NT2/D1 (cell line): ENCODE data around the gene GLP2R.

Experiments used
- DNase-seq: peaks from one replicate; pipeline ENCODE4 v3.0.0-alpha.2; 2011; ENCODE audit warnings: low read depth, low spot score
- H3K27me3 ChIP-seq: 2 replicates; pipeline ENCODE4 v1.6.0; 2011; ENCODE audit warnings: mild to moderate bottlenecking; ENCODE audit not compliant: insufficient read length, insufficient read depth
- H3K36me3 ChIP-seq: 2 replicates; pipeline ENCODE4 v1.6.1; 2011; ENCODE audit warnings: mild to moderate bottlenecking, low read length, mixed read lengths; ENCODE audit not compliant: insufficient read depth, insufficient read length
- H3K4me1 ChIP-seq: 2 replicates; pipeline ENCODE4 v1.5.1; 2011; ENCODE audit not compliant: insufficient read depth, insufficient read length
- H3K4me3 ChIP-seq: 2 replicates; pipeline ENCODE4 v1.5.1; 2011; ENCODE audit warnings: low read depth; ENCODE audit not compliant: insufficient read length
- H3K9ac ChIP-seq: 2 replicates; pipeline ENCODE4 v1.6.0; 2011; ENCODE audit warnings: low read depth; ENCODE audit not compliant: insufficient read length
- H3K9me3 ChIP-seq: 2 replicates; pipeline ENCODE4 v1.5.1; 2011; ENCODE audit warnings: mild to moderate bottlenecking, low read length; ENCODE audit not compliant: insufficient read depth
- SUZ12 ChIP-seq: IDR thresholded peaks from 2 replicates; pipeline ENCODE4 v1.6.1; 2011; ENCODE audit not compliant: insufficient read length, insufficient read depth; ENCODE audit errors: extremely low read depth
- YY1 ChIP-seq: IDR thresholded peaks from 2 replicates; pipeline ENCODE4 v1.6.1; 2011; ENCODE audit not compliant: insufficient read length, insufficient read depth
- ZNF274 ChIP-seq: IDR thresholded peaks from 2 replicates; pipeline ENCODE4 v1.6.1; 2011; ENCODE audit warnings: mild to moderate bottlenecking, low read depth, low read length

Gene GLP2R

GRCh38 chr17:9907883-9908648, 82.3 kb downstream of the GLP2R start:
- Histone ChIP-seq H3K4me1 (peaks cover 7% of the 10 kb centered on the region), H3K9ac (no peak overlapping the region), H3K36me3 (peaks cover under 1% of the 10 kb centered on the region), H3K27me3 (no peaks in the 10 kb centered on the region), H3K9me3 (no peaks in the 10 kb centered on the region), H3K4me3 (no peak overlapping the region)
- TF ChIP-seq YY1 (no peak), SUZ12 (no peak), ZNF274 (no peak)
- DNase-seq = peak; percentile 18

DNA sequence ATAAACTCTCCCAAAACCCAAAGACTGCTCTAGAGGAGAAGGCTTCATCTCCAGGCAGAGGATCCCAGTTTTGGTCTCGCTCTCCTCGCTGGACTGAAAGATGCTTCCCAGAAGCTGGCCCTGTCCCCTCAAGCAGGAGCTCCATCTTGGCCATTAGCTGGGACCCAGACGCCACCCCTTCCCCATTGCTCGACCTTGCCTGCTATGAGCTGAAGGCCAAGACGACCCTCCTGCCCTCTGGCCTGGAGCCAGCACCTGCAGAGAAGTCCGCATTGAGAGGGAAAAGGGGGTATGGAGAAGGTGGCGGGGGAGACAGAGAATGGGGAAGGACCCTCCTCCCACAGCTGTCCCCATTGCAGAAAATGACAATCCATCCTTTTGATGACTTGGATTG, 82.9 kb downstream of the GLP2R start:
- peaks cover 2% of the 10 kb centered on the region for H3K36me3 ChIP-seq
- H3K27me3 ChIP-seq = no peaks in the 10 kb centered on the region
- no peak overlapping the region for H3K4me3 ChIP-seq
- no peak for TF ChIP-seq SUZ12
- TF ChIP-seq ZNF274 = no peak
- no peak for TF ChIP-seq YY1
- H3K9me3 ChIP-seq = no peaks in the 10 kb centered on the region
- peaks cover 7% of the 10 kb centered on the region for H3K4me1 ChIP-seq
- no peak overlapping the region for H3K9ac ChIP-seq
- no peak for DNase-seq

DNA sequence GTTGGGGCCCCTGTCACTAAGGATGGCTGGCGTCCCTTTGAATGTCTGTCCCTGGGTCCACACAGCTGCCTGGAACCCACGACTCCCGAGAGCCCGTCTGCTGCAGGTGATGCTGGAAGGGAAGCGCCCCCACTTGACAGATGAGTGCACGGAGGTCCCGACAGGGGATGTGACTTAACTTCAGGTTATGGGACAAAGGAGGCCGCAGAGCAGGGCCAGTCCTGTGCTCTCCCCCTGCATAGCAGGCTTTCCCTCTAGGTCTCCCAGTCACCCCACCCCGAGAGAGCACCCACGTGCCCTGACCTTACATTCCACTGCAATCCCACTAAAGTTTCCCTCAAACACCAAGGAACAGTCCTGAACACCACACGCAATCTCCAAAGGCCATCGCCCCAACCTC, 85.4 kb downstream of the GLP2R start:
- Histone ChIP-seq H3K36me3 (peaks cover 14% of the 10 kb centered on the region), H3K27me3 (no peaks in the 10 kb centered on the region), H3K4me1 (peaks cover 7% of the 10 kb centered on the region), H3K9ac (no peak overlapping the region), H3K4me3 (no peak overlapping the region), H3K9me3 (no peaks in the 10 kb centered on the region)
- TF ChIP-seq ZNF274 (no peak), SUZ12 (no peak), YY1 (no peak)
- DNase-seq = no peak

GRCh38 chr17:9912121-9913099, 86.7 kb downstream of the GLP2R start:
- Histone ChIP-seq H3K4me3 (no peak overlapping the region), H3K4me1 (peaks cover 7% of the 10 kb centered on the region), H3K27me3 (no peaks in the 10 kb centered on the region), H3K36me3 (peaks cover 26% of the 10 kb centered on the region), H3K9ac (no peak overlapping the region), H3K9me3 (no peaks in the 10 kb centered on the region)
- TF ChIP-seq SUZ12 (no peak), ZNF274 (no peak), YY1 (no peak)
- DNase-seq = no peak

DNA sequence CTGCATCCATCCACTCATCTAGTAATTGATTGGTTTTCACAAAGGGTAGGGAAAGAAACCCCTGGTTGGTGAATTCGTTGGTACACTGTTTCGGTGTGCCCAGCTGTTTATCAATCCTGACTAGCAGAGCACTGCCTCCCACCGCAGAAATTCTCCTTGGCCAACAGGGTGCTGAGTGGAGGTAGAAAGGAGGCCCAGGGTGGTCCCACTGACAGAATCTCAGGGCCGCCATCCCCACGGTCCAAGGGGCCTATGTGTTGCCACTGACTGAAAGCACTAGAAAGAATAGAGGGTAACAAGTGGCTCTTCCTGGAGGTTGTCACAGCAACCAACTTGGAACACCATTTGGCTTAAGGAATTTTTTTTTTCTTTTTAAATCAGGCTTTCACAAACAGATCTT, 87.8 kb downstream of the GLP2R start:
- TF ChIP-seq SUZ12 (no peak), ZNF274 (no peak), YY1 (no peak)
- Histone ChIP-seq H3K4me3 (no peak overlapping the region), H3K4me1 (peaks cover 6% of the 10 kb centered on the region), H3K9me3 (no peaks in the 10 kb centered on the region), H3K9ac (no peak overlapping the region), H3K27me3 (no peaks in the 10 kb centered on the region), H3K36me3 (peaks cover 29% of the 10 kb centered on the region)
- DNase-seq = no peak

DNA sequence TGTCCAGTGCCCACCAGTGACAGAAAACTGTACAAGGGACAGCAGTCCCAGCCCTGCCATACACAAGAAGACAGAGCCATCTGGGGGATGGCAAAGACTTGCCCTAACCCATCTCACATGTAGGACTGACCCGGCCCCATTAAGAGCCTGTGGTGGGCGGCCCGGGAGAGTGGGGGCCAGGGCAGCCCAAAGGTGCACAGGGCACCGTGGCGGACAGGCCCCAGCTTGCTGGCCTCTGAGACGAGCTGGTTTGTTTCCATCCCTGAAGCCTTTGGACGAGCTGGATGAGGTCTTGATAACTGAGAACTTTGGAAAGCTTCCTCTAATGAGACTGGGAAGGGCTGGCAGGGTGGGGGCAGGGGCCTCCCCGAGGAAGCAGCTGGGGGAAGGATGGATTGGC, 90.4 kb downstream of the GLP2R start:
- Histone ChIP-seq H3K27me3 (no peaks in the 10 kb centered on the region), H3K36me3 (peaks cover 41% of the 10 kb centered on the region), H3K9me3 (no peaks in the 10 kb centered on the region), H3K9ac (no peak overlapping the region), H3K4me3 (no peak overlapping the region), H3K4me1 (peaks cover 3% of the 10 kb centered on the region)
- no peak for DNase-seq
- no peak for TF ChIP-seq ZNF274
- TF ChIP-seq YY1 = no peak
- TF ChIP-seq SUZ12 = no peak

- Histone ChIP-seq H3K9me3 (no peaks in the 10 kb centered on the region), H3K27me3 (no peaks in the 10 kb centered on the region), H3K4me1 (no peaks in the 10 kb centered on the region), H3K4me3 (no peak overlapping the region), H3K9ac (no peak overlapping the region), H3K36me3 (peaks cover 41% of the 10 kb centered on the region)
- TF ChIP-seq YY1 = no peak
- no peak for TF ChIP-seq ZNF274
- TF ChIP-seq SUZ12 = no peak
- DNase-seq = no peak
Observed at GRCh38 chr17:9917131-9917530, 91.4 kb downstream of the GLP2R start.
